Osteocyte (in vitro differentiated cells): Measurements from ENCODE around the gene DHRS3. TPM values are rescaled to one million over a fixed set of nuclear protein-coding genes. Genes with fewer than 3 reads are reported as not detected.
A peak's percentile ranks its signal among the peaks of the same experiment; 100 is the strongest.

ENCODE experiments used
- DNase-seq: peaks from one replicate; pipeline ENCODE4 v3.0.0; 2021; ENCODE audit warnings: mixed read lengths; ENCODE audit not compliant: unreplicated experiment; ENCODE audit errors: extremely low spot score
- H3K27ac Mint-ChIP-seq: one replicate; pipeline ENCODE4 v1.8.0; 2021; ENCODE audit warnings: mild to moderate bottlenecking, mixed read lengths; ENCODE audit not compliant: unreplicated experiment
- H3K27me3 Mint-ChIP-seq: one replicate; pipeline ENCODE4 v1.8.0; 2021; ENCODE audit warnings: mixed read lengths; ENCODE audit not compliant: unreplicated experiment
- H3K36me3 Mint-ChIP-seq: one replicate; pipeline ENCODE4 v1.8.0; 2021; ENCODE audit warnings: mixed read lengths; ENCODE audit not compliant: unreplicated experiment
- H3K4me1 Mint-ChIP-seq: one replicate; pipeline ENCODE4 v1.8.0; 2021; ENCODE audit warnings: mixed read lengths; ENCODE audit not compliant: unreplicated experiment
- H3K4me3 Mint-ChIP-seq: one replicate; pipeline ENCODE4 v1.8.0; 2021; ENCODE audit warnings: mild to moderate bottlenecking, moderate library complexity, mixed read lengths; ENCODE audit not compliant: unreplicated experiment
- H3K9me3 Mint-ChIP-seq: one replicate; pipeline ENCODE4 v1.8.0; 2021; ENCODE audit warnings: mixed read lengths; ENCODE audit not compliant: unreplicated experiment
- total RNA-seq: library from RNA; stranded (reverse); gene quantifications from 2 replicates; pipeline ENCODE4 v1.2.1, GENCODE V29; 2021
- TF ChIP-seq, protein P1 (sequence below): fragments of 200-600 bp; sonication (generic); IDR thresholded peaks from 2 replicates; pipeline ENCODE4 v1.5.0; 2021; ENCODE audit warnings: antibody characterized with exemption, mild to moderate bottlenecking, moderate library complexity

DHRS3 gene
- total RNA-seq, 1 donor from 2014 or later, result 52.5 TPM

DNA sequence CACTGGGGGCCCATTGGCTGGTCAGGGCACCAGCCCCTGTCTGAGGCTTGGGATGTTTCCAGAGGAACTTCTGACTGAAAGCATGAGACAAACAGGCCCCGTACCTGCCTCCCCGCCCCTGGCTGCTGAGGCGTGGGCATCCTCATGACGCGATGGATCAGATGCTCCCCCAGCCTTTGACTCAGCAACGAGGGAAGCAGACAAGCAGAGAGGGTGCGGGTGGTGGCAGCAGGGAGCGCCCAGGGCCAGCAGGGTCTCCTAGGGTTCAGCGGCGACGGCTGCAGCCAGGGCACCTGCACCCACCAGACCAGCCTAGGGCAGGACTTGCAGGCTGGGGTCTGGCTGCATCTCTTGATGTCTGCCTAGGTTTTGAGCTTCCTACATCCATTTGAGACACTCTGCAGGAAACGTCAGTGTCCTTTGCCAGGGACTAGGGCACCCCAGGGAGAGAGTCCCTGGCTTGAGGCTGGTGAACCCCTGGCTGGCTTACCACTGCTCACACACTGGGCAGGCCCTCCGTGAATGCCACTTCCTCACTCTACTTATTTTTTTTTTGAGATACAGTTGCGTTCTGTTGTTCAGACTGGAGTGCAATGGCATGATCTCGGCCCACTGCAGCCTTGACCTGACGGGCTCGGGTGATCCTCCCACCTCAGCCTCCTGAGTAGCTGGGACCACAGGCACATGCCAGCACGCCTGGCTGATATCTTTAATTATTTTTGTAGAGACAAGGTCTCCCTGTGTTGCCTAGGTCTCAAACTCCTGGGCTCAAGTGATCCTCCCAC, 63.3 kb downstream of the DHRS3 start:
- Mint-ChIP-seq H3K9me3 (no peaks in the 10 kb centered on the region), H3K4me3 (no peak overlapping the region), H3K4me1 (peaks cover 67% of the 10 kb centered on the region), H3K27me3 (no peaks in the 10 kb centered on the region), H3K27ac (peak overlapping the region; percentile 64), H3K36me3 (peaks cover 2% of the 10 kb centered on the region)
- DNase-seq, result no peak
- TF ChIP-seq, protein P1, sequence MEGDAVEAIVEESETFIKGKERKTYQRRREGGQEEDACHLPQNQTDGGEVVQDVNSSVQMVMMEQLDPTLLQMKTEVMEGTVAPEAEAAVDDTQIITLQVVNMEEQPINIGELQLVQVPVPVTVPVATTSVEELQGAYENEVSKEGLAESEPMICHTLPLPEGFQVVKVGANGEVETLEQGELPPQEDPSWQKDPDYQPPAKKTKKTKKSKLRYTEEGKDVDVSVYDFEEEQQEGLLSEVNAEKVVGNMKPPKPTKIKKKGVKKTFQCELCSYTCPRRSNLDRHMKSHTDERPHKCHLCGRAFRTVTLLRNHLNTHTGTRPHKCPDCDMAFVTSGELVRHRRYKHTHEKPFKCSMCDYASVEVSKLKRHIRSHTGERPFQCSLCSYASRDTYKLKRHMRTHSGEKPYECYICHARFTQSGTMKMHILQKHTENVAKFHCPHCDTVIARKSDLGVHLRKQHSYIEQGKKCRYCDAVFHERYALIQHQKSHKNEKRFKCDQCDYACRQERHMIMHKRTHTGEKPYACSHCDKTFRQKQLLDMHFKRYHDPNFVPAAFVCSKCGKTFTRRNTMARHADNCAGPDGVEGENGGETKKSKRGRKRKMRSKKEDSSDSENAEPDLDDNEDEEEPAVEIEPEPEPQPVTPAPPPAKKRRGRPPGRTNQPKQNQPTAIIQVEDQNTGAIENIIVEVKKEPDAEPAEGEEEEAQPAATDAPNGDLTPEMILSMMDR, result no peak

DNA sequence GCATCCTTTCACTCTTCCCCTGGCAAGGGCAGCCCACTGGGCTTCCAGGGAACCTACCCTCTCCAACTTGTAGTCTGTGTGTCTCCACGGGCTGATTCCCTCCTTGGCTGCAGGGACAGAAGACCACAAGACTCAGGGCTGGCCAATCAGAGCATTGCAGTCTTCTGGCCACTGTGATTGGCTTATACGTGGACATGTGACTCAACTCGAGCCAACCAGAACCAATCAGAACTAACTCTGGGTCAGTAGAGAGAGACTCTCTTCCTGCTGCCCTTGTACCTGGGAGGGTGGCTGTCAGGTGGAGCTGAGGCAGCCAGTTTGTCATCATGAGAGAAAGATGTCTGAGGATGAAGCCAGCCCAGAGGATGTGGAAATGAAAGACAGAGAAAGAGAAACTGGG, 64.0 kb downstream of the DHRS3 start:
- DNase-seq, result no peak
- TF ChIP-seq, protein P1, result no peak
- Mint-ChIP-seq H3K36me3 (peaks cover 2% of the 10 kb centered on the region), H3K27ac (peak overlapping the region; percentile 64), H3K4me1 (peaks cover 75% of the 10 kb centered on the region), H3K27me3 (no peaks in the 10 kb centered on the region), H3K9me3 (no peaks in the 10 kb centered on the region), H3K4me3 (no peak overlapping the region)

DNA sequence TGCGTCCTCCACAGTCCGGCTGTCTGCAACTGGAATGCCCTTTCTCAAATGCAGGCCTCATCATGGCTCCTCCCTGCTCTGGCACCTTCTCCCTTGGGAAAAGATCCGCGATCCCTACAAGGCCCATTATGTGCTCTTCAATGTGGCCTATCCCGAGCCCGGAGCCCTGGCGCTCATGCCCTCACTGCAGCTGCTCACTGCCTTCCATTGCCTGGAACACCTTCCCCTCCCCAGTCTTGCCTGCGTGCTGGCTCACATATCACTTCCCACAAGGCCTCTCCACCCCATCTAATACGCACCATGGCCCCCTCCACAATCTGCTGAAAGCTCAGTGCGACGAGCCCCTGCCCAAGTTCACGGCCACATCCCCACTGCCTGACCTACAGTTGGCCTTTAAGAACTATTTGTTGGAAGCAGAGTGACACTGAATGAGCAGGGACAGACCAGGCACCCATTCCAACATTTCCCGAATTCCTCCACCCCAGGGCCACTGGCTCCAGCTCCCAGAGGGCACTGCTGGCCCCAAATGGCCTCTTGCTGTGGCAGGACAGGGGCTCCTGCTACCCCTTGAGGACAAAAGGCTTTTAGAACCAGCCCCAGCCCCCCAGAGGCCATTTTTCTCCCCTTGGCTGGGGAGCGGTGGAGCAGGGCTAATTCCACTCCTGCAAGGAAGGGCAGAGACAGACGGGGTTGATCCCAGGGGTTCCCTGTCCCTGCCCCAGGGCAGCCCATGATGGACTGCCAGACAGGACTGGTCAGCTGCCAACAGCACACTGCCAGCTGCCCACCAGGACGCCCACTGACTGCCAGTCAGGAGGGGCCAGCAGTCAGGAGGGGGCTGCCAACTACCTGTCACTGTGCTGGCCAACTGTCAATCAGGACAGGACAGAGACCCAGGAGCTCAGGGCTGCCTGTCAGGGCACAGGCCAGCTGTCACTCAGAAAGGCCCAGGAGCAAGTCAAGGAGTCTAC, 64.8 kb downstream of the DHRS3 start:
- DNase-seq, result no peak
- Mint-ChIP-seq H3K4me1 (peaks cover 73% of the 10 kb centered on the region), H3K9me3 (no peaks in the 10 kb centered on the region), H3K4me3 (no peak overlapping the region), H3K27ac (peak overlapping the region; percentile 88), H3K27me3 (no peaks in the 10 kb centered on the region), H3K36me3 (peaks cover 2% of the 10 kb centered on the region)
- TF ChIP-seq, protein P1, result no peak

DNA sequence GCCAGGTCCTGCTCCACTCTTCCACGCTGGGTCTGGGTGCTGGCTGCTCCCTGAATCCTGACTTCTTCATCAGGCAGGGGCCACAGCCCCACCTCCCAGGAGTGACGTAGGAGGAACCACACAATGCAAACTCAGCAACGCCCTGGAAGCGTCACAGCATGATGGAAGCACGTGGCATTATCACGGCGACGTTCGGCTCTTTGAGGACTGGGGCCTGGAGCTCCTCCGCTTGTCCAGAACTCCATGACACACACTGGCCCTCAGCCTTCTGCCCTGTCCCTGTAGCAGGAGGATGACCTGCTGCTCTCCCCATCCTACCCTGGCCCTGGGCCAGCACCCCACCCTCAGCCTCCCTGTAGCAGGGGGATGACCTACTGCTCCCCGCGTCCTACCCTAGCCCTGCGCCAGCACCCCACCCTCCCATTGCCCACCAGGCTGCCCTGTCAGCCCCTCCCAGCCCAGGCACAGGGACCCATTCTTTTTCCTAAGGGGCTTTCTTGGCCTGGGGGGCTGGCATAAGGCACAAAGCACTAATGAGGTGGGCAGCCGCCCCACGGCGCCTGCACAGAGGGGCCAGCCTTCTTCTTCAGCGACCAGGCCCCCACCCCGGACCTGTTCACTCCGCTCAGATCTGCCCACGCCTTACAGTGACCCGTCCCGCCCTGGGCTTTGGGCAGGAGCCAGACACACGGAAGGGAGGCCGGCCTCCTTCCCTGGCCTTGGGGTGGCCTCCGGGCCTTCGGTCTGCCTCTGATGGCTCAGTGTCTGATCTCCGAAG, 65.7 kb downstream of the DHRS3 start:
- H3K4me3 Mint-ChIP-seq, result no peak overlapping the region
- no peaks in the 10 kb centered on the region for H3K9me3 Mint-ChIP-seq
- H3K27ac Mint-ChIP-seq, result peak overlapping the region; percentile 88
- H3K36me3 Mint-ChIP-seq, result peaks cover under 1% of the 10 kb centered on the region
- TF ChIP-seq, protein P1, result no peak
- peaks cover 68% of the 10 kb centered on the region for H3K4me1 Mint-ChIP-seq
- H3K27me3 Mint-ChIP-seq, result no peaks in the 10 kb centered on the region
- DNase-seq, result no peak
